Fibroblast of skin of left biceps (primary cell): ENCODE results near the gene TMBIM6.
"Not testable (repeated sequence)": the region's sequence is repeated elsewhere in the genome, so short reads cannot be mapped to it uniquely, and the experiment has no call there.

Source experiments
- DNase-seq, 2 experiments: peaks; one replicate each; pipeline ENCODE4 v3.0.0-alpha.2; 2013; ENCODE audit warnings: low read depth in 2 of 2

The TMBIM6 gene

DNA sequence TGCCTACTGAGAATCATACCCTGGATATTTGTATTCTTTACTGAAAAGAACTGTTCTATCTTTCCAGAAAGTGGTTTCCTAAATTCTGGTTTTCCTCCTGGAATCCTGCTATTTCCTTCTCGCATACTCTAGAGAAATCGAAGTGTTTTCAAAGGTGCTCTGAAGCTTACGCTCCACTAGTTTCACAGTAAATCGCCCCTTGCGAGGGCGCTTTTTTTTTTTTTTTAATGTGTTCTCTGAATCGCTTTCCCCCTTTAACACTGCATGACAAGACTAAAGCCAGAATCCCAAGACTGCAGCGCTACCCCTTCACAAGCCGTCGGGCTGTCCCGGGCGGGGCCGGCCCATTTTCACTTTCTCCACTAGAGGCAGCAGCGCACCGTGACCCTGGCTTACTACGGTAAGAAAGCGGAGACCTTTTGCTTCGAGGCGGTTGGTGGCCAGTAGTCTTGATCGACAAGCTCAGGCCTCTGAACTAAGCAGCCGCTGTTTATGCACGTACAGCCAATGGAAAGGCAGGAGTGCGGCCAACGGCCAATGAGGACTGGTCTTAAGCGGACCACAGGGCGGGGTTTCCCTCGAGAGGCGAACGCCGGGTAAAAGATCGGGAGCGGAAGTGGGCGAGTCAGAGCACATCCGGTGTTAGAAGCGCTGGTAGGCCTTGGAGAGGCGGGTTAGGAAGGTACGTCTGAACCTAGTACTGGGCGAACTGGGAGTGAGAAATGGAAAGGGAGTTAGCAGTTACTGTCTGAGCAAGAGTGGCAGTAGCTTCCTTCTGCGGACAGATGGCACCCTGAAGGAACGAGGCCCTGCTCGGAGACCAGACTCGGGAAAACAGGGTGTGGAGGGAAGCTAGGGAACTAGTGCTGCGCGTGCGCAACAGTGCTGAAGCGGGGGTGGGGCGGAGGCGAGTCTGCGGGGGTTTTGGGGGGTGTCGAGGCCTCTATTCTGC lies at the start of gene TMBIM6:
TSS of gene TMBIM6 (plus strand) at position 628 of the 952 bp plus-strand sequence. CDS start 10,937 bp downstream, outside the sequence.
- DNase-seq: peak; percentile 100

DNA sequence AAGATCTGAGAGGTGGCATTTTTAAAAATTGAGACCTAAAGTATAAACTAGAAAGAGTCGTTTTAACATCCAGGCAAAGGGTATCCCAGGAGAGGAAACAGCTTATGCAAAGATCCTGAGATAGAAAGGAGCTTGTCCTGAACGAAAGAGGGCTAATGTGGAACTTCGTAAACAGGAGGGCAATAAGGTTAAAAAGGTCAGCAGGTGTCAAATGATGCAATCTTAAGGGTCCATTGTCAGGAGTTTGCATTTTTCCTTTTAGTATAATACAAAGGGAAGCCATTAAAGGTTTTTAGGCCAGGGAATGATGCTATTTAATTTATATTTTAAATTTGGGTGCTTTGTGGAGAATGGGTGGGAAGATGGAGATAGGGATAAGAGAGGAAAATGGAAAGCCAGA lies 48.5 kb upstream of the TMBIM6 start:
- no peak for DNase-seq

DNA sequence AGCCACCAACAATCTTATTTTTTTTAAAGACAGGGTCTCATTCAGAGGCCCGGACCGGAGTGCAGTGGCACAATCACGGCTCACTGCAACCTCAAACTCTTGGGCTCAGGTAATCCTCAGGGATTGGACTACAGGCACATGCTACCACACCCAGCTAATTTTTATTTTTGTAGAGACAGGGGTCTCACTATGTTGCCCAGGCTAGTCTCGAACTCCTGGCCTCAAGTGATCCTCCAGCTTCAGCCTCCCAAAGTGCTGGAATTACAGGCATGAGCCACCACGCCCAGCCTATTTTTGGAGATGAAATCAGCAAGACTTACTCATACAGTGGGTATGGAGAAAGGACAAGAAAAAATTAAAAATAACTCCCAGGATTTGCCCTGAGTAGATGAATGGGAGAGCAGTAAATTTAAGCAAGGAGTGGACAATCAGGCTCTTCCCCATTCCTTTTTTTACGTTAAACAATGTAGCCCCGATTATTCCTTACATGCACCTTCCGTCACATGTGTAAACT lies 47.4 kb upstream of the TMBIM6 start:
- no peak for DNase-seq

- DNase-seq: no peak
Measured at GRCh38 chr12:49696723-49697122, 44.6 kb upstream of the TMBIM6 start.

DNA sequence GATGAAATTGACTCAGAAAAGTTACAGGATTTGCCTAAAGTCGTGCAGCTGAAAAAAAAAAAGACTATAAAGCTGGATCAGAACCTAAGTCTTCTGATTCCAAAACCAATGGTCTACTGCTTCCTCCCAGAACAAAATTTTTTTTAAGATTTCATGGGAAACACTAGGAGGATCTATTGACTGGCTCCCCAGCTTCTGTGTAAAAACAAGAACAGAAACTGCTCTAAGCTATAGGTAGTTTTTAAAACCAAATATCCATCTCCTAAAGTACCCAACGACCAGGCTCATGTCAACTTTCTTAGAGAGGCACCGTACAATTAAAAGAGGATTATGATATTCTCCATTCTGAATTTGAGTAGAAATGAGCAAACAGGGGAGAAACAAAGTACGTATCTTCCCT lies 43.5 kb upstream of the TMBIM6 start:
- no peak for DNase-seq

GRCh38 chr12:49698619-49699545 lies 42.5 kb upstream of the TMBIM6 start:
- no peak for DNase-seq

DNA sequence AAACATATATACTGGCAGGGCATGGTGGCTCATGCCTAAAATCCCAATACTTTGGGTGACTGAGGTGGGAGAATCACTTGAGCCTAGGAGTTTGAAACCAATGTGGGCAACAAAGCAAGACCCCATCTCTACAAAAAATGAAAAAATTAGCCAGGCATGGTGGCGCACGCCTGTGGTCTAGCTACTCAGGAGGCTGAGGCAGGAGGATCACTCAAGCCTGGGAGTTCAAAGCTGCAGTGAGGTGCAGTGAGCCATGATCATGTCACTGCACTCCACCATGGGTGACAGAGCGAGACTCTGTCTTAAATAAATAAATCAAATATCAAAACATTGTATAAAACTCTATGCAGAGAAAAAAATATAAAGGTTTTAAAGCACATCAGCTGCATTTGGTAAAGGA lies 39.3 kb upstream of the TMBIM6 start:
- no peak for DNase-seq

DNA sequence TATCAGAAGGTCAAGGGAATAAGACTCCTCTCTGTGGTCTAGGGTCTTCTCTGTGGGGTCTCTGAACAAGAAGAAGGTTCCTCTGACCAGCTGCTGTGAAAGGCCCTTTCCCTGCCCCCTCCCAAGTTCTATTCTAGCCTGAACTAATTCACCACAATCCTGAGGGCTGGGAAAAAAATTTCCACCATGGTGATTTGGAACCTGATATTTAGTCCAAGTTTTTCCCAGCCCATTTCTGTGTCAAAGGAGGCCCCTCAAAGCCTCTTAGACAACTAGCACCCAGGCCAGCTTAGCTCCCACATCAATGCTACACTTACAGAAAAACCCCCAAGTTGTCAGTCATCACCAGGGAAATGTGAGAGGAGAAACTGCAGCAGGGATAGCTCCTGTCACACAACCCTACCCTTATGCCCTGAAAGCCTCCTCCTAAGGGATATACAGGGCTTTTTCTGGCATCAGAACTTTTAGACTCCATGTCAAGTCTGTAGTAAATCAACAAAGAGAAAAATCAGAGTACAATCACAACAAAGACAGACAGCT lies 38.6 kb upstream of the TMBIM6 start:
- no peak for DNase-seq

DNA sequence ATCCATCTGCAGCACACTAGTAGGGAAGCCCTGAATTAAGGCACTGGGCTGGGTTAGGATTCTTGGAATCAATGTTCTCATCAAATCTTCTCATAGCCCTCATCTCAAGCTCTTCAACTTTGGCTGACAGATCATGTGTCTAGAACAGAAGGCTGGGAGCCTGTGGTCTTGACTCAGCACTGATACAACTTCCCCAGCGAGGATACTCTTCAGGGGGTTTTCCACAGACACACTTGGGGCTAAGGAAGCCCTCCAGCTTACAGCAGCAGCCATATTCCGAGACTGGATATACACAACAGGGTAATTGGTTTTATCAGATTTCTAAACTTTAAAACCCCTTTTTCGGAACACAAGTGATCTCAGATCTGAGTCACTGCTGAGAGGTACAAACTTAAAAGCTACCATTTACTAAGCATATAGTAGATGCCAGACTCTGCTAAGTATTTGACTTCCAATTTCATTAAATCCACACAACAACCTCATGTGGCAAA lies 37.7 kb upstream of the TMBIM6 start:
- DNase-seq: peak; percentile 52 to 57

DNA sequence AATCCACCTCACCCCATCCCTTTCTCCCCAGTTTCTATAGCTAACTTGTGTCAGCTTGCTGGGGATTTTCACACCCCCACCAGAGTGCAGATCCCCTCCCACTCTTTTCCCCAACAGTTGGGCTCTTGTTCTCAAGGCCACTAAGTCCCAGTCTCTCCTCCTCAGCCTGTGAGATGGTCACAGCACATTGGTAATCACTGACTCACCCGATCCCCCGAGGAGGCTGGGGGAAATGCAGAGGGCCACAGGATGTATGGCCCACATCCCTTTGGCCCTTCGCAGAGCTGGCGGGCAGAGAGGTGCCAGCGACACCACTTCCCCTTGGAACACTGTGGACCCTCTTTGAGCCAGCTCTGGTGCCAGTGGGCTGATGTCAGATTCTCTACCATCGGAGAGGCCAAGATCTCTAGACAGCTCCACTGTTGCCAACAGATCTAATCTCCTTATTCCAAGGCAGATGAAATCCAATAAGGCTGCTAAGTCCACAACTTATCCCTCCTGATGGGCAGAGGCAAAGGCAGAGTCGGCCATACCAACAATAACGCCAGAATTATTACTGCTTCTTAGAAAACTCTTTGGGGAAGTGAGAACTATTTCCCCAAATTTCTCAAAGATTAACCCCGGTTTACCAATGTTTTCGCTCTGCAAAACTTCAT lies 35.8 kb upstream of the TMBIM6 start:
- DNase-seq: no peak

DNA sequence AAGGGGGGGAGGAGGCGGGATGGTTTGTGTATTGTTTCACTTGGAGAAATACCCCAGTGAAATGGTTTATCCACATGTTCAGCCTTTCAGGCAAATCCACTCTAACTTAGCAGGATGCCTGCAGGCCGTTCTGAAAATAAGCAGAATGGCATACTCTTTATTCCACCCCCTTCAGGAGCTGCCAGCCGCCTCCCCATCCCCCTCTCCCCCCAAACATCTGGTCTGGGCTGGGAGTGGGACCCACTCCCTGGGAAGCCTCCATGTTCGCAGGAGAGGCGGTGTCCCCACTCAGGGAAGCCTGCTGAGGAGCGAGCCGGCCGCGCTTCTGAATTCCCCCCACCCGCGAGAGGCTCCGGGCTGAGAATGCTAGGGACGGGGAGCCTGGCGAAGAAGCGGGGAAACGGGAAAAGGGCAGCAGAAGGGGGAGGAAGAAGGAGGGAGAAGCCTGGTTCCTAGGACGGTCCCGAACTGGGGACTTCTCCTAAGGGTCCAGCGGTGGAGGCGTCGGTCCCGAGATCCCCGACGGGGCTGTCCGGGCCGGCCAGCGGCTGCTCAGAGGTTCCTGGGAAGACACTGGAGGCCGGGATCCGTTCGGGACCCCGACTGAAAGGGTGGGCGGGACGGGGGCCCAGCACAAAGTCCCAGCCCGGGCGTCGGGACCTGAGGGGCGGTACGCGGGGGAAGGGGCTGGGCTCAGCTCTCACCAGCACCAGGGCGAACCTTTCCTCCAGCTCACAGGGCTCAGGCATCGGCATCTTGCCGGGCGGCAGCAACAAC lies 34.8 kb upstream of the TMBIM6 start:
- DNase-seq: no peak

GRCh38 chr12:49707128-49707811 lies 34.1 kb upstream of the TMBIM6 start, which contains the start of gene FMNL3:
FMNL3 (minus strand) TSS chr12:49707405; CDS start chr12:49707180, 225 bp downstream.
- peak; percentile 93 to 94 for DNase-seq

DNA sequence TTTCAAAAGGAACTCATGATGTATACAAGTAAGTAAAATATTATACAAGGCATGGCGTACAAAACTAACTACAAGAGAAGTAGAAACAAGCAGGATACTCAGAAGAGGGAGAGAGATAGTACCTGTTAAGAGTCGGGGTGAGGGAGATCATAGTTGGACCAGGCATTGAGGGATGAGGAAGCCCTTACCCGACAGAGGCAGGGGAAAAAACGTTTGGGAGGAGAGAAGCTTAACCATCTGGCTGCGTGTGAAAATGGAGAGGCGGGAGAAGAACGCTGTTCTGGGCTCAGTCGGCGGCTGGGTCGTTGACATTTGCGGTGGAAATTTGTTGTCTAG lies 33.6 kb upstream of the TMBIM6 start:
- DNase-seq: no peak

DNA sequence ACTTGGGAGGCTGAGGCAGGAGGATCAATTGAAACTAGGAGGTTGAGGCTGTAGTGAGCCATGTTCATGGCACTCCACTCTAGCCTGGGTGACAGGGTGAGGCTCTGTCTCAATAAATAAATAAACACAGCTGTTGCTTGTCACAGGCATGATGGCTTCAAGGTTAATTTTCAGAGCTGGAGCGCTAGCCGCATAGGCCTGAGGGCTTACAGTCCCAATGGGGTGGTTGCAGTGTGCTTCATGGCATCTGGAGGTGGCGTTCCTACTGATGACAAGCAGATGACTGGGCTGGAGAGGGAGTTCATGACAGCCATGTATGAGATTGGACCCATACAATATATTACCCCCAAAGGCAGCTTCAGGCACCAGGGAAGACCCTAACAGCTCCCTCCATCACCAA lies 32.5 kb upstream of the TMBIM6 start:
- no peak for DNase-seq

DNA sequence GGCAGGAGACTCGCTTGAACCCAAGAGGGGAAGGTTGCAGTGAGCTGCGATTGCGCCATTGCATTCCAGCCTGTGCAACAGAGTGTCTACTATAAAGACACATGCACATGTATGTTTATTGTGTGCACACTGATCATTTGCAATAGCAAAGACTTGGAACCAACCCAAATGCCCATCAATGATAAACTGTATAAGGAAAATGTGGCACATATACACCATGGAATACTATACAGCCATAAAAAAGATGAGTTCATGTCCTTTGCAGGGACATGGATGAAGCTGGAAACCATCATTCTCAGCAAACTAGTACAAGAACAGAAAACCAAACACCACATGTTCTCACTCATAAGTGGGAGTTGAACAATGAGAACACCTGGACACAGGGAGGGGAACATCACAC lies 27.4 kb upstream of the TMBIM6 start:
- not testable (repeated sequence) for DNase-seq

DNA sequence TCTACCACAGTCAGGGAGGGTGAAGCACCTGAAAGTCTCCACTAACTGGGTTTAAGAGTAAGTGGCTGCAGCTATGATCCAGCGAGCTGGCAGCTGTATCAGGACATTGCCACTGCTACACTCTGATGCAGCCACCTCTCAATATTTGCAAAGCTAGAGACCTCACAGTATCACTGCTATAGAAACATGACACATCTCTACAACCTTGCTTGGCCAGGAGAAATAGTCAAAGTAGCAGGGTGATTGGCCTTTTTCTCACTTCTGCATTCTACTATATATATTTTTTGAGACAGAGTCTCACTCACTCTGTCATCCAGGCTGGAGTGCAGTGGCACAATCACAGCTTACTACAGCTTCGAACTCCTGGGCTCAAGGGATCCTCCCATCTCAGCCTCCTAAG lies 24.8 kb upstream of the TMBIM6 start:
- no peak for DNase-seq

- DNase-seq: not testable (repeated sequence)
Measured at GRCh38 chr12:49717800-49718199, 23.6 kb upstream of the TMBIM6 start.

GRCh38 chr12:49720214-49720613 lies 21.1 kb upstream of the TMBIM6 start:
- no peak for DNase-seq

DNA sequence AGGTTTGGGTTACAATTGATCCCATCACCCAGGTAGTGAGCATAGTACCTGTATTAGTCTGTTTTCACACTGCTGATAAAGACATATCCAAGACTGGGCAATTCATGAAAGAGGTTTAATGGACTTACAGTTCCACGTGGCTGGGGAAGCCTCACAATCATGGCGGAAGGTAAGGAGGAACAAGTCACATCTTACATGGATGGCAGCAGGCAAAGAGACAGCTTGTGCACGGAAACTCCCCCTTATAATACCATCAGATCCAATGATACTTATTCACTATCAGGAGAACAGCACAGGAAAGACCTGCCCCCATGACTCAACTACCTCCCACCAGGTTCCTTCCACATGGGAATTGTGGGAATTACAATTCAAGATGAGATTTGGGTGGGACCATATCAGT lies 20.0 kb upstream of the TMBIM6 start:
- DNase-seq: not testable (repeated sequence)

DNA sequence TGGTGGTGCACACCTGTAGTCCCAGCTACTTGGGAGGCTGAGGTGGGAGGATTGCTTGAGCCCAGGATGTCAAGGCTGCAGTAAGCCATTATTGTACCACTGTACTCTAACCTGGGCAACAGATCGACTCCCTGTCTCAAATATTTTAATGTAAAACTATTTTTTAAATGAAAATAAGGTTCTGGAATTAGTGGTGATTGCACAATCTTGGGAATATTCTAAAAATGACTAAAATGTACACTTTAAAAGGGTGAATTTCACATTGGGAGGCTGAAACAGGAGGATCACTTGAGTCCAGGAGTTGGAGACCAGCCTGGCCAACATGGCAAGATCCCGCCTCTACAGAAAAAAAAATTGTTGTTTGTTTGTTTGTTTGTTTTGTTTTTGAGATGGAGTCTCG lies 12.9 kb upstream of the TMBIM6 start:
- no peak for DNase-seq
